Transverse colon (tissue), 4 donors: ENCODE measurements around the gene LMX1A. TPM values are rescaled to one million over a fixed set of nuclear protein-coding genes. Genes with fewer than 3 reads are reported as not detected.
A peak's percentile ranks its signal among the peaks of the same experiment; 100 is the strongest.

ENCODE experiments used
- DNase-seq: peaks from one replicate; pipeline ENCODE4 v3.0.0-alpha.2; 2019
- H3K27ac ChIP-seq, 4 donors: fragments of 200-600 bp; sonication (generic); 2 replicates each; pipeline ENCODE4 v1.5.1; 2016 to 2018; ENCODE audit warnings: inconsistent platforms in 4 of 4
- H3K27me3 ChIP-seq: fragments of 200-600 bp; sonication (generic); 2 replicates; pipeline ENCODE4 v1.5.1; 2017; ENCODE audit warnings: inconsistent platforms
- H3K36me3 ChIP-seq, 4 donors: fragments of 200-600 bp; sonication (generic); 2 replicates each; pipeline ENCODE4 v1.5.1; 2017 to 2019; ENCODE audit warnings: inconsistent platforms in 4 of 4
- H3K4me1 ChIP-seq, 4 donors: fragments of 200-600 bp; sonication (generic); 2 replicates each; pipeline ENCODE4 v1.5.1; 2017 to 2020; ENCODE audit warnings: inconsistent platforms in 4 of 4
- H3K4me3 ChIP-seq, 4 donors: fragments of 200-600 bp; sonication (generic); 1 replicate in 1 of 4; 2 replicates in 3 of 4; pipeline versions ENCODE4 v1.5.1 to v1.6.1; 2017 to 2019; ENCODE audit warnings: inconsistent platforms in 4 of 4
- H3K9me3 ChIP-seq, 2 donors: fragments of 200-600 bp; sonication (generic); 2 replicates each; pipeline ENCODE4 v1.5.1; 2017 to 2019; ENCODE audit warnings: inconsistent platforms in 2 of 2
- EP300 ChIP-seq: sonication (generic); formaldehyde crosslinking; IDR thresholded peaks from one replicate; pipeline ENCODE4 v1.6.1; 2017; ENCODE audit warnings: antibody characterized with exemption, low read depth
- POLR2A ChIP-seq: fragments of 450-650 bp; IDR thresholded peaks from one replicate; pipeline ENCODE4 v1.6.1; 2016; ENCODE audit warnings: antibody characterized with exemption, mild to moderate bottlenecking, moderate library complexity
- POLR2AphosphoS5 ChIP-seq, 3 donors: sonication (generic); formaldehyde crosslinking; IDR thresholded peaks; one replicate each; pipeline ENCODE4 v1.6.1; 2016; ENCODE audit warnings: antibody characterized with exemption in 3 of 3
- WGBS, 2 donors: methylation state at CpG; one replicate each; pipeline ENCODE4 v1.1.5; 2018; ENCODE audit warnings: low coverage in 1 of 2; 5-methylcytosine and 5-hydroxymethylcytosine counted together
- in situ Hi-C, 4 donors: fragments of 200-750 bp; cut with MboI; loops; one replicate each; pipeline versions ENCODE4 v1.15.0 to v1.15.1; 2017; ENCODE audit warnings: low sequenced_read_pairs in 3 of 4, low pct_ligation_motif_present in 1 of 4, low pct_unique_long_range_greater_than_20kb in 1 of 4
- intact Hi-C: fragments of 100-400 bp; cut with DNase I; formaldehyde crosslinking; loops from one replicate; pipeline ENCODE4 v1.15.1; 2023; ENCODE audit warnings: low total_unique reads
- total RNA-seq, 4 donors: library from RNA; depleted of rRNA; stranded (reverse); fragments of >200 nt; gene quantifications; one replicate each; pipeline ENCODE4 v1.1.0, GENCODE V29; 2016
- TF ChIP-seq, protein P1 (sequence below), 5 experiments: fragments of 200-600 bp in 3 of 5; fragments of 450-650 bp in 2 of 5; sonication (generic) in 3 of 5; IDR thresholded peaks; 1 replicate in 2 of 5; 2 replicates in 3 of 5; pipeline ENCODE4 v1.5.1; 2016 to 2017; ENCODE audit warnings: antibody characterized with exemption in 5 of 5, inconsistent platforms in 3 of 5, mild to moderate bottlenecking in 2 of 5, moderate library complexity in 1 of 5

The LMX1A gene
- total RNA-seq, 4 donors from 2014 or later, result 0.41 to 0.79 TPM; not detected in 2

DNA sequence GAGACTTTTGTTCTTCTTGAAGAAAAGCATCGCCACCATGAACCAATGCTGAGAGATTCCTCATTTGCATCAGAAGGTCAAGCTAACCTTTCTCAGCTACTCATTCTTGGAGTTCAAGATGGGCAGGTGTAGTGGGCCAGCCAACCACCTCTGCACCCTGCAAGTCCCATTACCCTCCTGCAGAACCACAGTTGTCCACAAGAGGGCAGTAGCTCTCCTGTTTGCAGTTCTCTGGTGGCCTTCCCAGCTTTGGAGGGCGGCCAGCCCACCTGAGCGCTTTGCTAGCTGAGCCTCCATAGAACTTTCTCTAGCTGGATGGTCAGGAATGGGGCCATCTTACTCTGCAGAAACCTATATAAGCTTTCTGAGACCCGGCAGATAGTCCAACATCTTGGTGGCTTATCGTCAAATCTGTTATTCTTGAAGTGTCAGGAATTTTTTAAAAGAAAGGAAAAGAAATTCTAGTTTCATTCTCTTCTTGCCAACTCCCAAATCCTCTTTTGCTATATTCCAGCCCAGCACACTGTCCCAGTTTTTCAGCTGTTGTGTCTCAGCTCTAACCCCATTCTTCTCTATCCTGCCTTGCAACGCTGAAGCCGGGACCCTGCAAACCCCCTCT, 11.0 kb upstream of the LMX1A start:
- H3K4me1 ChIP-seq, result no peaks in the 10 kb centered on the region
- H3K36me3 ChIP-seq, result no peaks in the 10 kb centered on the region
- H3K27me3 ChIP-seq, result peaks cover 26% of the 10 kb centered on the region
- TF ChIP-seq, protein P1, sequence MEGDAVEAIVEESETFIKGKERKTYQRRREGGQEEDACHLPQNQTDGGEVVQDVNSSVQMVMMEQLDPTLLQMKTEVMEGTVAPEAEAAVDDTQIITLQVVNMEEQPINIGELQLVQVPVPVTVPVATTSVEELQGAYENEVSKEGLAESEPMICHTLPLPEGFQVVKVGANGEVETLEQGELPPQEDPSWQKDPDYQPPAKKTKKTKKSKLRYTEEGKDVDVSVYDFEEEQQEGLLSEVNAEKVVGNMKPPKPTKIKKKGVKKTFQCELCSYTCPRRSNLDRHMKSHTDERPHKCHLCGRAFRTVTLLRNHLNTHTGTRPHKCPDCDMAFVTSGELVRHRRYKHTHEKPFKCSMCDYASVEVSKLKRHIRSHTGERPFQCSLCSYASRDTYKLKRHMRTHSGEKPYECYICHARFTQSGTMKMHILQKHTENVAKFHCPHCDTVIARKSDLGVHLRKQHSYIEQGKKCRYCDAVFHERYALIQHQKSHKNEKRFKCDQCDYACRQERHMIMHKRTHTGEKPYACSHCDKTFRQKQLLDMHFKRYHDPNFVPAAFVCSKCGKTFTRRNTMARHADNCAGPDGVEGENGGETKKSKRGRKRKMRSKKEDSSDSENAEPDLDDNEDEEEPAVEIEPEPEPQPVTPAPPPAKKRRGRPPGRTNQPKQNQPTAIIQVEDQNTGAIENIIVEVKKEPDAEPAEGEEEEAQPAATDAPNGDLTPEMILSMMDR (IDR thresholded peaks at IDR 0.05), result peak; percentile 80 to 97 (median 94)
- TF ChIP-seq POLR2AphosphoS5 (IDR thresholded peaks at IDR 0.05), result no peak
- intact Hi-C loops, result no loop called here
- no peak overlapping the region for H3K4me3 ChIP-seq
- in situ Hi-C loops, result loop anchor here in 2 of 4 donors (10.0 to 25.0 kb wide), 2 partner anchors 103 to 230 kb away; no protein-coding TSS in a partner anchor
- no peaks in the 10 kb centered on the region for H3K9me3 ChIP-seq
- peak; percentile 83 for DNase-seq
- H3K27ac ChIP-seq, result no peak overlapping the region
- WGBS, 2 donors, result 49% methylated on average over 4 to 7 of the region's 7 CpGs

DNA sequence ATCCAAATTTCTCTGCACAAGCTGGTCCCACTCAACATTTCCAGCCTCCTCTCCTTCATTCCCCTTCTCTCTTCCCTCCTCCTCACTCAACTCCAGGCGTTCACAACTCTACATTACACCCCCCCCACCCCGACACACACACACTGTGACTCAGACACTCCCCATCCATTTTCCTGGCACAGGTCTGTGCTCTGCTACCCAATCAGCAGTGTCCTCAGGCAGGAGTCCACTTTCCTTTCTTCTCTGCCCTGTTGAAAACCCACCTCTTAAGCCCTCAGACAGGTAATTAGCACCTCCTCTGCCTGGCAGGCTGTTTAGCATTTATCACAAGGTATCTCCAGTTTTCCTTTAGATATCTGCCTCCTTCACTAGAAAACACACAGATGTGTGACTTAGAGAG, 8.8 kb upstream of the LMX1A start:
- Histone ChIP-seq H3K36me3 (no peaks in the 10 kb centered on the region), H3K27me3 (peaks cover 26% of the 10 kb centered on the region), H3K27ac (no peak overlapping the region), H3K4me1 (no peaks in the 10 kb centered on the region), H3K9me3 (no peaks in the 10 kb centered on the region), H3K4me3 (no peak overlapping the region)
- WGBS, 2 donors, result 44 to 63% methylated on average over 2 of the region's 2 CpGs
- DNase-seq, result no peak
- in situ Hi-C loops (loop anchor here in 2 of 4 donors (10.0 to 25.0 kb wide), 2 partner anchors 101 to 228 kb away; no protein-coding TSS in a partner anchor), intact Hi-C loops (no loop called here)
- TF ChIP-seq POLR2A (no peak), POLR2AphosphoS5 (IDR thresholded peaks at IDR 0.05) (no peak), EP300 (no peak)
- TF ChIP-seq, protein P1 (IDR thresholded peaks at IDR 0.05), result no peak

DNA sequence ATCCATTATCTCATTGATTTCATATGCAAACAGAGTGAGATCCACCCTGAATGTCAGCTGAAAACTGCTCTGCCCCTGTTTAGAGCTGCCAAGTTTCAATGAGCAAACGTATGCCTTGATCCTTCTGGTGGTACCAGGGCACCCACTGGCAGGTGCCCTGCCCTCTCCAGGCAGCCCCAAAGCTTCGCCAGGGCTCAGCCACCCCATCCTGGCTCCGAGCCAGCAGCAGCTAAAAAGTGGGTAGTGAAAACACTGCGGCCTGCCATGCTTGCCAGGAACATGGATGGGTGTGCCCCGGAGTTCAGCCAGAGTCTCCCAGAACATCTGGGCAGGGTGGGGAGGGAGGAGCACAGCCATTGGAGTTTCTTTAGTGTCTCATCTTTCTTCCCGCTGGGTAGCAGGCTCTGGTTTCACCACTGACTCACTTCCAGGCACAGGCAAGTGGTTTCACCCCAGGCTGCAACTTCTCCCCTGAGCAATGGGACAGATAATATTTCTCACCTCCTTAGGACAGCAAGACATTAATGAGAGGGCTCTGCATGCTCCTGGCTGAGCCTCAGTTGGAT, 8.1 kb upstream of the LMX1A start:
- TF ChIP-seq, protein P1 (IDR thresholded peaks at IDR 0.05), result no peak
- no peak for TF ChIP-seq EP300
- Histone ChIP-seq H3K9me3 (no peaks in the 10 kb centered on the region), H3K4me3 (no peak overlapping the region), H3K27ac (no peak overlapping the region), H3K4me1 (no peaks in the 10 kb centered on the region), H3K36me3 (no peaks in the 10 kb centered on the region), H3K27me3 (peaks cover 28% of the 10 kb centered on the region)
- WGBS, 2 donors, result 16% methylated on average over 6 of the region's 6 CpGs; no CpG with 5 or more reads in 1 of the 2 donors
- DNase-seq, result no peak
- in situ Hi-C loops, result loop anchor here in 2 of 4 donors (10.0 to 25.0 kb wide), 2 partner anchors 100 to 227 kb away; no protein-coding TSS in a partner anchor
- intact Hi-C loops, result no loop called here

- no peak for DNase-seq
- in situ Hi-C loops, result loop anchor here in 1 of 4 donors (25.0 kb wide), 1 partner anchor 220 kb away; no protein-coding TSS in a partner anchor
- no peaks in the 10 kb centered on the region for H3K9me3 ChIP-seq
- WGBS, 2 donors, result 20% methylated on average over 17 of the region's 25 CpGs; no CpG with 5 or more reads in 1 of the 2 donors
- H3K36me3 ChIP-seq, result no peaks in the 10 kb centered on the region
- no peak overlapping the region for H3K27ac ChIP-seq
- intact Hi-C loops, result no loop called here
- H3K27me3 ChIP-seq, result peaks cover 81% of the 10 kb centered on the region
- H3K4me1 ChIP-seq, result peaks cover 10 to 48% (median 26%) of the 10 kb centered on the region in 4 donors
- H3K4me3 ChIP-seq, result peak overlapping the region in 2 of 4 donors; percentile 25 to 46
- TF ChIP-seq POLR2A (no peak), POLR2AphosphoS5 (IDR thresholded peaks at IDR 0.05) (no peak), EP300 (no peak)
- TF ChIP-seq, protein P1 (IDR thresholded peaks at IDR 0.05), result no peak
Observed at GRCh38 chr1:165356876-165357275, 361 bp upstream of the LMX1A start.
